HEK293 (cell line): ENCODE results near the gene NTNG1.

ENCODE experiments used
- CTCF ChIA-PET: fragments of 350-600 bp; formaldehyde crosslinking; extraction: SDS; loops from one replicate; lab custom pipeline; 2021; ENCODE audit warnings: antibody characterized with exemption; lab: Yijun Ruan, JAX
- POLR2A ChIA-PET: fragments of 300-600 bp; formaldehyde crosslinking; extraction: SDS; loops from one replicate; lab custom pipeline; 2020; ENCODE audit warnings: antibody characterized with exemption, inconsistent platforms; lab: Yijun Ruan, JAX
- H3K27ac ChIP-seq: fragments of 200-500 bp; sonication (Bioruptor generic); 2 replicates; pipeline ENCODE4 v1.5.1; 2014; ENCODE audit warnings: low read depth, low read length, control low read depth, inconsistent platforms; ENCODE audit errors: extremely low read depth
- H3K36me3 ChIP-seq, 2 experiments: fragments of 200-500 bp in 1 of 2; sonication (Bioruptor generic) in 1 of 2; 1 replicate in 1 of 2; 2 replicates in 1 of 2; pipeline ENCODE4 v1.5.1; 2014 to 2017; ENCODE audit warnings: inconsistent platforms in 2 of 2, low read length in 2 of 2; ENCODE audit not compliant: control insufficient read depth in 2 of 2, insufficient read depth in 1 of 2
- H3K4me1 ChIP-seq: fragments of 200-500 bp; sonication (Bioruptor generic); 2 replicates; pipeline ENCODE4 v1.5.1; 2014; ENCODE audit warnings: mild to moderate bottlenecking, low read length, inconsistent platforms; ENCODE audit not compliant: control insufficient read depth, insufficient read depth
- H3K4me3 ChIP-seq: 2 replicates; pipeline ENCODE4 v1.5.1; 2011; ENCODE audit warnings: low read depth, mild to moderate bottlenecking, control low read depth, low read length, moderate library complexity
- H3K9me3 ChIP-seq: fragments of 200-500 bp; sonication (Bioruptor generic); 2 replicates; pipeline ENCODE4 v1.5.1; 2014; ENCODE audit warnings: low read depth, low read length, inconsistent platforms; ENCODE audit not compliant: control insufficient read depth, insufficient read depth
- GFI1B ChIP-seq: fragments of 450-650 bp; formaldehyde crosslinking; IDR thresholded peaks from 2 replicates; pipeline ENCODE4 v1.5.1; 2016; ENCODE audit warnings: missing biosample characterization, missing genetic modification characterization
- HOXA7 ChIP-seq: sonication (generic); formaldehyde crosslinking; IDR thresholded peaks from 2 replicates; pipeline ENCODE4 v1.8.1; 2022; ENCODE audit warnings: missing genetic modification reagents, borderline replicate concordance
- IKZF3 ChIP-seq: fragments of 450-650 bp; IDR thresholded peaks from 2 replicates; pipeline ENCODE4 v1.5.0; 2018; ENCODE audit warnings: missing biosample characterization, mild to moderate bottlenecking, missing genetic modification characterization, moderate library complexity
- KLF16 ChIP-seq: fragments of 450-650 bp; formaldehyde crosslinking; IDR thresholded peaks from 2 replicates; pipeline ENCODE4 v1.5.1; 2017; ENCODE audit warnings: missing biosample characterization, missing genetic modification characterization
- PRDM1 ChIP-seq: fragments of 450-650 bp; formaldehyde crosslinking; IDR thresholded peaks from 2 replicates; pipeline ENCODE4; 2016; ENCODE audit warnings: missing biosample characterization, missing genetic modification characterization
- SCRT2 ChIP-seq: fragments of 450-650 bp; formaldehyde crosslinking; IDR thresholded peaks from 2 replicates; pipeline ENCODE4 v1.5.1; 2016; ENCODE audit warnings: missing biosample characterization, missing genetic modification characterization
- TCF7L2 ChIP-seq: IDR thresholded peaks from 2 replicates; pipeline ENCODE4 v1.6.1; 2011; ENCODE audit warnings: low read depth, mild to moderate bottlenecking, inconsistent platforms, low read length, moderate library complexity, borderline replicate concordance
- ZFP3 ChIP-seq: fragments of 450-650 bp; formaldehyde crosslinking; IDR thresholded peaks from 2 replicates; pipeline ENCODE4 v1.5.1; 2016; ENCODE audit warnings: low read depth, missing biosample characterization, missing genetic modification characterization
- ZIC2 ChIP-seq: fragments of 450-650 bp; formaldehyde crosslinking; IDR thresholded peaks from 2 replicates; pipeline ENCODE4 v1.5.1; 2016; ENCODE audit warnings: missing biosample characterization, missing genetic modification characterization
- ZNF548 ChIP-seq: fragments of 450-650 bp; formaldehyde crosslinking; IDR thresholded peaks from 2 replicates; pipeline ENCODE4 v1.5.1; 2016; ENCODE audit warnings: missing biosample characterization, missing genetic modification characterization
- ZNF555 ChIP-seq: fragments of 450-650 bp; formaldehyde crosslinking; conservative IDR thresholded peaks from 2 replicates; pipeline ENCODE4 v1.5.1; 2017; ENCODE audit warnings: missing biosample characterization, mild to moderate bottlenecking, missing genetic modification characterization, inconsistent platforms
- ZNF670 ChIP-seq: fragments of 450-650 bp; formaldehyde crosslinking; IDR thresholded peaks from 2 replicates; pipeline ENCODE4 v1.5.1; 2016; ENCODE audit warnings: missing biosample characterization, missing genetic modification characterization, low read depth
- ZNF791 ChIP-seq: fragments of 450-650 bp; formaldehyde crosslinking; IDR thresholded peaks from 2 replicates; pipeline ENCODE4 v1.5.1; 2016; ENCODE audit warnings: missing biosample characterization, missing genetic modification characterization
- ZXDB ChIP-seq: fragments of 450-650 bp; formaldehyde crosslinking; IDR thresholded peaks from 2 replicates; pipeline ENCODE4 v1.5.1; 2016; ENCODE audit warnings: missing biosample characterization, missing genetic modification characterization
- TF ChIP-seq, protein P1 (sequence below): fragments of 450-650 bp; formaldehyde crosslinking; IDR thresholded peaks from 2 replicates; pipeline ENCODE4 v1.5.1; 2016; ENCODE audit warnings: missing biosample characterization, missing genetic modification characterization
- TF ChIP-seq, protein P2 (sequence below): fragments of 450-650 bp; formaldehyde crosslinking; IDR thresholded peaks from 2 replicates; pipeline ENCODE4 v1.5.1; 2016; ENCODE audit warnings: missing biosample characterization, missing genetic modification characterization
- TF ChIP-seq, protein P3 (sequence below): fragments of 450-650 bp; formaldehyde crosslinking; IDR thresholded peaks from 2 replicates; pipeline ENCODE4 v1.5.1; 2017; ENCODE audit warnings: missing biosample characterization, missing genetic modification characterization
- TF ChIP-seq, protein P4 (sequence below): fragments of 450-650 bp; formaldehyde crosslinking; IDR thresholded peaks from 2 replicates; pipeline ENCODE4 v1.5.0; 2017; ENCODE audit warnings: missing biosample characterization, missing genetic modification characterization, borderline replicate concordance

The NTNG1 gene

DNA sequence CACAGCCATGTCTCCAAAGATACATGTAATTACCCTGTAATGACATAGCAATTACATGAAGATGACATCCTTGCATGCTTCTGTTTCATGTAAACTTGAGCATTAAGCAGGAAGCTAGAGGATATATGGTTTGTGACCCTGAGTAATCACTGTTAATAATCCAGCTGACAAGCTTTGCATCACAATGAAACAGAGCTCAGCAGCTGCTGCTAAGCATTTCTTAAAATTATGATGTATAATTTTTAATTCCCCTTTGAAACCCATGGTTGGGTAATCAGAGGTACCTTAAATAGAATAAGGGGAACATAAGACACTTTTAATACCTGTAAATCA, 293.5 kb downstream of the NTNG1 start:
- ChIA-PET POLR2A (no interaction called here), CTCF (interaction anchor here (0.7 to 8.0 kb wide), 2 partner anchors 316 to 875 kb away, joined by 4 to 68 read pairs; no protein-coding TSS in a partner anchor)
- TF ChIP-seq IKZF3 (tag by site-specific recombination) (no peak), ZNF548 (tag by site-specific recombination) (no peak), SCRT2 (tag by site-specific recombination) (no peak), KLF16 (tag by site-specific recombination) (no peak), ZNF791 (tag by site-specific recombination) (no peak), GFI1B (tag by site-specific recombination) (no peak)
- TF ChIP-seq, protein P1, sequence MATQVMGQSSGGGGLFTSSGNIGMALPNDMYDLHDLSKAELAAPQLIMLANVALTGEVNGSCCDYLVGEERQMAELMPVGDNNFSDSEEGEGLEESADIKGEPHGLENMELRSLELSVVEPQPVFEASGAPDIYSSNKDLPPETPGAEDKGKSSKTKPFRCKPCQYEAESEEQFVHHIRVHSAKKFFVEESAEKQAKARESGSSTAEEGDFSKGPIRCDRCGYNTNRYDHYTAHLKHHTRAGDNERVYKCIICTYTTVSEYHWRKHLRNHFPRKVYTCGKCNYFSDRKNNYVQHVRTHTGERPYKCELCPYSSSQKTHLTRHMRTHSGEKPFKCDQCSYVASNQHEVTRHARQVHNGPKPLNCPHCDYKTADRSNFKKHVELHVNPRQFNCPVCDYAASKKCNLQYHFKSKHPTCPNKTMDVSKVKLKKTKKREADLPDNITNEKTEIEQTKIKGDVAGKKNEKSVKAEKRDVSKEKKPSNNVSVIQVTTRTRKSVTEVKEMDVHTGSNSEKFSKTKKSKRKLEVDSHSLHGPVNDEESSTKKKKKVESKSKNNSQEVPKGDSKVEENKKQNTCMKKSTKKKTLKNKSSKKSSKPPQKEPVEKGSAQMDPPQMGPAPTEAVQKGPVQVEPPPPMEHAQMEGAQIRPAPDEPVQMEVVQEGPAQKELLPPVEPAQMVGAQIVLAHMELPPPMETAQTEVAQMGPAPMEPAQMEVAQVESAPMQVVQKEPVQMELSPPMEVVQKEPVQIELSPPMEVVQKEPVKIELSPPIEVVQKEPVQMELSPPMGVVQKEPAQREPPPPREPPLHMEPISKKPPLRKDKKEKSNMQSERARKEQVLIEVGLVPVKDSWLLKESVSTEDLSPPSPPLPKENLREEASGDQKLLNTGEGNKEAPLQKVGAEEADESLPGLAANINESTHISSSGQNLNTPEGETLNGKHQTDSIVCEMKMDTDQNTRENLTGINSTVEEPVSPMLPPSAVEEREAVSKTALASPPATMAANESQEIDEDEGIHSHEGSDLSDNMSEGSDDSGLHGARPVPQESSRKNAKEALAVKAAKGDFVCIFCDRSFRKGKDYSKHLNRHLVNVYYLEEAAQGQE (tag by site-specific recombination): no peak
- Histone ChIP-seq H3K27ac (no peak overlapping the region), H3K4me3 (no peak overlapping the region), H3K36me3 (no peaks in the 10 kb centered on the region), H3K9me3 (no peaks in the 10 kb centered on the region), H3K4me1 (no peaks in the 10 kb centered on the region)

DNA sequence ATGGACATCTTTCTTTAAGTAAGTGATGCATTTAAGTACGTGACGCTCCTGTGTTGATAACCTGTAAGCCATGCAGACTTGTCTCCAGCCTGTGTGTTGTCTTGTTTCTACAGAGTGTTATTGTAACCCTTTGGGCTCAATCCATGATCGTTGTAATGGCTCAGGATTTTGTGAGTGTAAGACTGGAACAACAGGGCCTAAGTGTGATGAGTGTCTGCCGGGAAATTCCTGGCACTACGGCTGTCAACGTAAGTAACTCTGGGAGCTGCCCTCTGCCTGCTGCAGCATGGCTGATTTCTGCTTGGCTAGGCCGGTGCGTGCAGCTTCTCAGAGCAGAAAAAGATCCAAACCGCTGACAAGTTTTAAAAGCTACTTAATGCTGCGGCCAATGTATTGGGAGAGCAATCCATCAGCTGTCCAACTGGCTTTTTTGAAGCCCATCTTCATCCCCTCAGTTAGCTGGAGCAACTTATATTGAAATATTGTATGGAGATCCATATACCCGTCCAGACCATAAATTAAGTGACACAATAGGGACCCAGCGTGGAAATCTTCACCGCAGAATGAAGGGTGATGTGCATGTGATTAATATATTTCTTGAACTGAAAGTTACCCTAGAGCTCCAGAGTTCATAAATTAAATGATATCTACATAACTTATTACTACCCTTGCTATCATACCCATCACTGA, 295.9 kb downstream of the NTNG1 start:
- POLR2A ChIA-PET: no interaction called here
- TF ChIP-seq HOXA7 (CRISPR knock-in tag) (no peak), ZFP3 (tag by site-specific recombination) (no peak), ZXDB (tag by site-specific recombination) (no peak), TCF7L2 (no peak), ZNF670 (tag by site-specific recombination) (no peak), PRDM1 (tag by site-specific recombination) (no peak), ZNF555 (no peak), ZIC2 (no peak)
- TF ChIP-seq, protein P2, sequence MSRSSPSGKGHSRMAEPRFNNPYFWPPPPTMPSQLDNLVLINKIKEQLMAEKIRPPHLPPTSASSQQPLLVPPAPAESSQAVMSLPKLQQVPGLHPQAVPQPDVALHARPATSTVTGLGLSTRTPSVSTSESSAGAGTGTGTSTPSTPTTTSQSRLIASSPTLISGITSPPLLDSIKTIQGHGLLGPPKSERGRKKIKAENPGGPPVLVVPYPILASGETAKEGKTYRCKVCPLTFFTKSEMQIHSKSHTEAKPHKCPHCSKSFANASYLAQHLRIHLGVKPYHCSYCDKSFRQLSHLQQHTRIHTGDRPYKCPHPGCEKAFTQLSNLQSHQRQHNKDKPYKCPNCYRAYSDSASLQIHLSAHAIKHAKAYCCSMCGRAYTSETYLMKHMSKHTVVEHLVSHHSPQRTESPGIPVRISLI (tag by site-specific recombination): no peak
- TF ChIP-seq, protein P3, sequence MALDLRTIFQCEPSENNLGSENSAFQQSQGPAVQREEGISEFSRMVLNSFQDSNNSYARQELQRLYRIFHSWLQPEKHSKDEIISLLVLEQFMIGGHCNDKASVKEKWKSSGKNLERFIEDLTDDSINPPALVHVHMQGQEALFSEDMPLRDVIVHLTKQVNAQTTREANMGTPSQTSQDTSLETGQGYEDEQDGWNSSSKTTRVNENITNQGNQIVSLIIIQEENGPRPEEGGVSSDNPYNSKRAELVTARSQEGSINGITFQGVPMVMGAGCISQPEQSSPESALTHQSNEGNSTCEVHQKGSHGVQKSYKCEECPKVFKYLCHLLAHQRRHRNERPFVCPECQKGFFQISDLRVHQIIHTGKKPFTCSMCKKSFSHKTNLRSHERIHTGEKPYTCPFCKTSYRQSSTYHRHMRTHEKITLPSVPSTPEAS (tag by site-specific recombination): no peak
- TF ChIP-seq, protein P4, sequence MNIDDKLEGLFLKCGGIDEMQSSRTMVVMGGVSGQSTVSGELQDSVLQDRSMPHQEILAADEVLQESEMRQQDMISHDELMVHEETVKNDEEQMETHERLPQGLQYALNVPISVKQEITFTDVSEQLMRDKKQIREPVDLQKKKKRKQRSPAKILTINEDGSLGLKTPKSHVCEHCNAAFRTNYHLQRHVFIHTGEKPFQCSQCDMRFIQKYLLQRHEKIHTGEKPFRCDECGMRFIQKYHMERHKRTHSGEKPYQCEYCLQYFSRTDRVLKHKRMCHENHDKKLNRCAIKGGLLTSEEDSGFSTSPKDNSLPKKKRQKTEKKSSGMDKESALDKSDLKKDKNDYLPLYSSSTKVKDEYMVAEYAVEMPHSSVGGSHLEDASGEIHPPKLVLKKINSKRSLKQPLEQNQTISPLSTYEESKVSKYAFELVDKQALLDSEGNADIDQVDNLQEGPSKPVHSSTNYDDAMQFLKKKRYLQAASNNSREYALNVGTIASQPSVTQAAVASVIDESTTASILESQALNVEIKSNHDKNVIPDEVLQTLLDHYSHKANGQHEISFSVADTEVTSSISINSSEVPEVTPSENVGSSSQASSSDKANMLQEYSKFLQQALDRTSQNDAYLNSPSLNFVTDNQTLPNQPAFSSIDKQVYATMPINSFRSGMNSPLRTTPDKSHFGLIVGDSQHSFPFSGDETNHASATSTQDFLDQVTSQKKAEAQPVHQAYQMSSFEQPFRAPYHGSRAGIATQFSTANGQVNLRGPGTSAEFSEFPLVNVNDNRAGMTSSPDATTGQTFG (tag by site-specific recombination): no peak
- no peak overlapping the region for H3K27ac ChIP-seq
- no peaks in the 10 kb centered on the region for H3K36me3 ChIP-seq
- H3K9me3 ChIP-seq: no peaks in the 10 kb centered on the region
- CTCF ChIA-PET: interaction anchor here (0.7 to 1.5 kb wide), 3 partner anchors 84 to 312 kb away, joined by 3 to 5 read pairs (median 4); no protein-coding TSS in a partner anchor
- no peaks in the 10 kb centered on the region for H3K4me1 ChIP-seq
- H3K4me3 ChIP-seq: no peak overlapping the region
